Endothelial cell of umbilical vein (primary cell): ENCODE results near the gene CARHSP1. TPM values are rescaled to one million over a fixed set of nuclear protein-coding genes. Genes with fewer than 3 reads are reported as not detected.
A peak's percentile ranks its signal among the peaks of the same experiment; 100 is the strongest.

Experiments
- BruUV-seq: library from RNA; stranded (reverse); fragments of 400-500 nt; replicated peaks from 2 replicates; lab custom pipeline; 2021; lab: Mats Ljungman, UMichigan
- CTCF ChIA-PET: fragments of 300-600, 350-600 bp; sonication (Branson Sonifier 250); formaldehyde crosslinking; loops from one replicate; lab custom pipeline; 2021; ENCODE audit warnings: antibody characterized with exemption, inconsistent platforms; lab: Charles Lee
- POLR2A ChIA-PET: fragments of 300-600, 350-600 bp; sonication (Branson Sonifier 250); formaldehyde crosslinking; loops from one replicate; lab custom pipeline; 2021; ENCODE audit warnings: antibody characterized with exemption, inconsistent platforms; lab: Charles Lee
- DNase-seq: peaks from one replicate; pipeline ENCODE4 v3.0.0-alpha.2; 2011; ENCODE audit warnings: low read depth, low spot score
- FAIRE-seq: peaks from 2 replicates; lab custom pipeline; 2011; peaks lifted over from hg19 to GRCh38; lab: Jason Lieb, UNC
- H2AFZ ChIP-seq: 2 replicates; pipeline ENCODE4 v1.6.0; 2012; ENCODE audit warnings: low read depth, low read length, control low read depth, inconsistent platforms
- H3K27ac ChIP-seq: 2 replicates; pipeline ENCODE4 v1.5.1; 2011; ENCODE audit warnings: low read depth, mild to moderate bottlenecking, control low read depth, low read length, moderate library complexity; ENCODE audit not compliant: insufficient read depth
- H3K27me3 ChIP-seq, 2 experiments: 2 replicates each; pipeline versions ENCODE4 v1.6.0 to v1.6.1; 2011; ENCODE audit warnings: low read length in 2 of 2, mixed read lengths in 1 of 2; ENCODE audit not compliant: control insufficient read depth in 2 of 2, insufficient read depth in 2 of 2
- H3K36me3 ChIP-seq, 2 experiments: 2 replicates in 1 of 2; 3 replicates in 1 of 2; pipeline ENCODE4 v1.5.1; 2011; ENCODE audit warnings: low read length in 2 of 2, mild to moderate bottlenecking in 1 of 2, moderate library complexity in 1 of 2; ENCODE audit not compliant: control insufficient read depth in 2 of 2, insufficient read depth in 2 of 2; ENCODE audit errors: extremely low read depth in 1 of 2
- H3K4me1 ChIP-seq: 3 replicates; pipeline ENCODE4 v1.5.1; 2011; ENCODE audit warnings: mild to moderate bottlenecking, low read length; ENCODE audit not compliant: control insufficient read depth, insufficient read depth; ENCODE audit errors: extremely low read depth
- H3K4me2 ChIP-seq: 2 replicates; pipeline ENCODE4 v1.6.1; 2011; ENCODE audit warnings: low read length, control low read depth, mixed read lengths; ENCODE audit not compliant: insufficient read depth
- H3K4me3 ChIP-seq, 3 experiments: fragments of 200-600 bp in 1 of 3; sonication (generic), shearing (Covaris generic) in 1 of 3; replicated peaks in 1 of 3; 2 replicates each; pipeline ENCODE4 v1.5.1; 2011 to 2016; ENCODE audit warnings: control low read depth in 3 of 3, low read length in 3 of 3, mild to moderate bottlenecking in 2 of 3, inconsistent platforms in 1 of 3, low read depth in 1 of 3, moderate library complexity in 1 of 3; ENCODE audit not compliant: insufficient read depth in 1 of 3
- H3K79me2 ChIP-seq: 2 replicates; pipeline ENCODE4 v1.6.0; 2012; ENCODE audit warnings: low read length, inconsistent platforms; ENCODE audit not compliant: control insufficient read depth, insufficient read depth
- H3K9ac ChIP-seq: replicated peaks from 2 replicates; pipeline ENCODE3; 2011; ENCODE audit warnings: low read length, control low read depth; ENCODE audit not compliant: insufficient read depth; ENCODE audit errors: extremely low read depth
- H3K9me1 ChIP-seq: replicated peaks from 3 replicates; pipeline ENCODE4 v1.6.0; 2011; ENCODE audit warnings: mild to moderate bottlenecking, low read length; ENCODE audit not compliant: control insufficient read depth, insufficient read depth; ENCODE audit errors: extremely low read depth
- H3K9me3 ChIP-seq: replicated peaks from 2 replicates; pipeline ENCODE4 v1.5.1; 2012; ENCODE audit warnings: low read length, inconsistent platforms; ENCODE audit not compliant: control insufficient read depth, insufficient read depth
- H4K20me1 ChIP-seq: replicated peaks from 2 replicates; pipeline ENCODE3; 2011; ENCODE audit warnings: mild to moderate bottlenecking, low read length; ENCODE audit not compliant: control insufficient read depth, insufficient read depth; ENCODE audit errors: extremely low read depth
- CTCF ChIP-seq, 2 donors: IDR thresholded peaks; 1 replicate in 1 of 2; 2 replicates in 1 of 2; pipeline ENCODE4 v1.5.1; 2011; ENCODE audit warnings: low read length in 2 of 2, mild to moderate bottlenecking in 2 of 2, moderate library complexity in 2 of 2, control low read depth in 1 of 2, inconsistent platforms in 1 of 2, low read depth in 1 of 2; ENCODE audit not compliant: insufficient read depth in 1 of 2; ENCODE audit errors: extremely low read depth in 1 of 2
- EZH2 ChIP-seq: IDR thresholded peaks from 2 replicates; pipeline ENCODE4 v1.6.1; 2012; ENCODE audit warnings: borderline replicate concordance, low read depth, mild to moderate bottlenecking, moderate library complexity, low read length, inconsistent platforms; ENCODE audit not compliant: severe bottlenecking
- FOS ChIP-seq: IDR thresholded peaks from 2 replicates; pipeline ENCODE4 v1.6.1; 2011; ENCODE audit warnings: mild to moderate bottlenecking, low read length, moderate library complexity, borderline replicate concordance; ENCODE audit not compliant: insufficient read depth
- GATA2 ChIP-seq: IDR thresholded peaks from 2 replicates; pipeline ENCODE4 v1.7.0; 2011; ENCODE audit warnings: low read depth, mild to moderate bottlenecking, moderate library complexity, mixed read lengths, low read length; ENCODE audit not compliant: insufficient read length, insufficient read depth
- JUN ChIP-seq: IDR thresholded peaks from 2 replicates; pipeline ENCODE4 v1.6.1; 2011; ENCODE audit warnings: borderline replicate concordance, low read depth; ENCODE audit not compliant: insufficient read length, insufficient read depth
- MAX ChIP-seq: IDR thresholded peaks from 2 replicates; pipeline ENCODE4 v1.6.1; 2011; ENCODE audit not compliant: insufficient read depth, insufficient read length
- MYC ChIP-seq: IDR thresholded peaks from one replicate; pipeline ENCODE4 v1.6.1; 2011; ENCODE audit warnings: mild to moderate bottlenecking, low read depth, low read length
- POLR2A ChIP-seq: IDR thresholded peaks from 2 replicates; pipeline ENCODE4 v1.6.1; 2012; ENCODE audit warnings: low read depth, mild to moderate bottlenecking, control low read depth, low read length
- POLR2AphosphoS5 ChIP-seq: IDR thresholded peaks from 2 replicates; pipeline ENCODE4 v1.6.1; 2012; ENCODE audit warnings: low read depth, mild to moderate bottlenecking, control low read depth, low read length, moderate library complexity; ENCODE audit not compliant: insufficient read depth
- dilution Hi-C: fragments of 300-500 bp; cut with MboI; formaldehyde crosslinking; loops from one replicate; pipeline ENCODE4 v1.15.0; 2019; ENCODE audit warnings: low sequenced_read_pairs; ENCODE audit not compliant: extremely low pct_ligation_motif_present
- intact Hi-C: fragments of 100-400 bp; cut with micrococcal nuclease; formaldehyde crosslinking; loops from one replicate; pipeline ENCODE4 v1.10.0; 2022
- polyA plus RNA-seq, 4 experiments: library from polyadenylated mRNA; depleted of rRNA in 3 of 4; stranded (reverse) in 3 of 4; unstranded in 1 of 4; fragments of >200 nt; gene quantifications; 2 replicates each; pipeline versions ENCODE4 v1.2.1 to v1.2.3, GENCODE V29; 2011 to 2012; ENCODE audit warnings: missing spikeins in 1 of 4
- total RNA-seq: library from RNA; stranded (reverse); gene quantifications from 2 replicates; pipeline ENCODE4 v1.2.3, GENCODE V29; 2021

CARHSP1 gene
- total and polyA plus RNA-seq, 2 donors (not counting 3 experiments of a cell fraction or from before 2014, with no cell fraction given), result 64.9 to 72.5 TPM

GRCh38 chr16:8850279-8850885 lies 18.4 kb downstream of the CARHSP1 start:
- Histone ChIP-seq H3K36me3 (peaks cover 5 to 31% of the 10 kb centered on the region in 2 experiments), H4K20me1 (no peaks in the 10 kb centered on the region), H3K9me3 (no peaks in the 10 kb centered on the region), H3K9me1 (no peaks in the 10 kb centered on the region), H3K9ac (no peak overlapping the region), H3K4me1 (peaks cover 23% of the 10 kb centered on the region), H3K27ac (peak overlapping the region; percentile 27), H3K79me2 (peaks cover 7% of the 10 kb centered on the region), H3K4me2 (peak overlapping the region; percentile 4), H3K27me3 (no peaks in the 10 kb centered on the region), H3K4me3 (no peak overlapping the region), H2AFZ (no peak overlapping the region)
- TF ChIP-seq MYC, result peak; percentile 66
- TF ChIP-seq EZH2, result no peak
- no peak for TF ChIP-seq GATA2
- no peak for TF ChIP-seq MAX
- no peak for TF ChIP-seq CTCF (IDR thresholded peaks at IDR 0.05; ENCODE audit: extremely low read depth in 1 of 2, insufficient read depth in 1 of 2, low read depth in 1 of 2, low read length in 2 of 2)
- peak; percentile 97 for TF ChIP-seq POLR2AphosphoS5
- peak; percentile 53 for TF ChIP-seq JUN
- peak; percentile 62 for TF ChIP-seq POLR2A
- peak; percentile 65 for TF ChIP-seq FOS
- BruUV-seq, result no TSS peak
- DNase-seq (peak; percentile 87), FAIRE-seq (peak; percentile 100)
- ChIA-PET POLR2A (interaction anchor here (0.6 to 1.4 kb wide), 4 partner anchors 16 to 23 kb away, joined by 3 to 9 read pairs (median 3); partner anchors contain the start of gene CARHSP1), CTCF (interaction anchor here (0.9 to 2.7 kb wide), 5 partner anchors 10 to 59 kb away, joined by 3 to 8 read pairs (median 3); partner anchors contain the start of gene CARHSP1)
- intact Hi-C loops, result loop anchor here (1.0 kb wide), 1 partner anchor 19 kb away; the partner anchor contains the start of gene CARHSP1
- dilution Hi-C loops, result no loop called here
